G401.6 (cell line): Measurements from ENCODE around the gene CX3CR1.

Experiments
- FAIRE-seq: peaks from 2 replicates; lab custom pipeline; 2012; peaks lifted over from hg19 to GRCh38; lab: Jason Lieb, UNC

The CX3CR1 gene

GRCh38 chr3:39291903-39292329, 12.1 kb upstream of the CX3CR1 start:
- no peak for FAIRE-seq

GRCh38 chr3:39290255-39290654, 10.4 kb upstream of the CX3CR1 start:
- no peak for FAIRE-seq

GRCh38 chr3:39289107-39289506, 9.3 kb upstream of the CX3CR1 start:
- FAIRE-seq, result no peak

- FAIRE-seq, result no peak
Observed at GRCh38 chr3:39288300-39288808, 8.5 kb upstream of the CX3CR1 start.

- no peak for FAIRE-seq
Observed at GRCh38 chr3:39287216-39288164, 7.7 kb upstream of the CX3CR1 start.

GRCh38 chr3:39286771-39287170, 6.9 kb upstream of the CX3CR1 start:
- no peak for FAIRE-seq

- FAIRE-seq, result no peak
Observed at GRCh38 chr3:39285332-39285731, 5.5 kb upstream of the CX3CR1 start.

GRCh38 chr3:39284457-39284881, 4.6 kb upstream of the CX3CR1 start:
- no peak for FAIRE-seq

- no peak for FAIRE-seq
Observed at GRCh38 chr3:39282057-39282456, 2.2 kb upstream of the CX3CR1 start.

GRCh38 chr3:39281533-39281932, 1.7 kb upstream of the CX3CR1 start:
- no peak for FAIRE-seq

GRCh38 chr3:39280571-39280970, 735 bp upstream of the CX3CR1 start:
- FAIRE-seq, result no peak

GRCh38 chr3:39278616-39278935, 1.3 kb downstream of the CX3CR1 start:
- FAIRE-seq, result no peak

GRCh38 chr3:39277893-39278615, 1.8 kb downstream of the CX3CR1 start:
- no peak for FAIRE-seq

GRCh38 chr3:39276746-39277145, 3.1 kb downstream of the CX3CR1 start:
- no peak for FAIRE-seq

- no peak for FAIRE-seq
Observed at GRCh38 chr3:39275963-39276593, 3.8 kb downstream of the CX3CR1 start.

- no peak for FAIRE-seq
Observed at GRCh38 chr3:39275052-39275451, 4.8 kb downstream of the CX3CR1 start.

GRCh38 chr3:39273119-39273518, 6.7 kb downstream of the CX3CR1 start:
- FAIRE-seq, result no peak

GRCh38 chr3:39272191-39272590, 7.6 kb downstream of the CX3CR1 start:
- no peak for FAIRE-seq

GRCh38 chr3:39271363-39271914, 8.4 kb downstream of the CX3CR1 start:
- FAIRE-seq, result no peak

GRCh38 chr3:39269528-39269927, 10.3 kb downstream of the CX3CR1 start:
- FAIRE-seq, result no peak

GRCh38 chr3:39268549-39268900, 11.3 kb downstream of the CX3CR1 start:
- FAIRE-seq, result no peak
